Breast epithelium (tissue), 3 donors: ENCODE data around the gene FUT9.

ENCODE experiments used
- CTCF ChIP-seq, 3 donors: fragments of 450-650 bp; IDR thresholded peaks; one replicate each; pipeline ENCODE4 v1.5.1; 2016 to 2017; ENCODE audit warnings: antibody characterized with exemption in 3 of 3, mild to moderate bottlenecking in 3 of 3, moderate library complexity in 3 of 3
- POLR2A ChIP-seq: fragments of 450-650 bp; IDR thresholded peaks from one replicate; pipeline ENCODE4 v1.6.1; 2016; ENCODE audit warnings: antibody characterized with exemption, mild to moderate bottlenecking, moderate library complexity

GRCh38 chr6:96184798-96185197, 169.0 kb downstream of the FUT9 start:
- TF ChIP-seq POLR2A, result no peak
- TF ChIP-seq CTCF (IDR thresholded peaks at IDR 0.05), result no peak
